GM23248 (cell line): ENCODE results near the gene PGRMC2.

Experiments
- EZH2 ChIP-seq: fragments of 200-600 bp; sonication (generic); IDR thresholded peaks from 2 replicates; pipeline ENCODE4 v1.6.1; 2018; ENCODE audit warnings: antibody characterized with exemption, mild to moderate bottlenecking; ENCODE audit not compliant: insufficient read depth, poor library complexity, severe bottlenecking
- EZH2phosphoT487 ChIP-seq: fragments of 200-600 bp; sonication (generic); IDR thresholded peaks from 2 replicates; pipeline ENCODE4 v1.6.1; 2018; ENCODE audit warnings: antibody characterized with exemption, moderate library complexity, mild to moderate bottlenecking, low read depth; ENCODE audit not compliant: insufficient read depth

GRCh38 chr4:128227991-128228571, 59.5 kb downstream of the PGRMC2 start:
- TF ChIP-seq EZH2 = no peak
- TF ChIP-seq EZH2phosphoT487 = no peak
